Right cardiac atrium (tissue), 5 donors: ENCODE data around the gene ETV6. TPM values are rescaled to one million over a fixed set of nuclear protein-coding genes. Genes with fewer than 3 reads are reported as not detected.

Source experiments
- ATAC-seq, 2 donors: fragments of 200-7000 bp; cut with Tn5 transposase; one replicate each; pipeline versions ENCODE4 v1.8.0 to v1.9.1; 2020; ENCODE audit warnings: moderate library complexity in 2 of 2, mild to moderate bottlenecking in 1 of 2
- DNase-seq, 3 donors: peaks; one replicate each; pipeline ENCODE4 v3.0.0-alpha.2; 2020
- H3K27ac ChIP-seq: one replicate; pipeline ENCODE4 v1.5.1; 2013; ENCODE audit warnings: mild to moderate bottlenecking, low read length, control low read depth, moderate library complexity
- H3K27me3 ChIP-seq: one replicate; pipeline ENCODE4 v1.6.1; 2013; ENCODE audit not compliant: control insufficient read depth, insufficient read depth
- H3K4me1 ChIP-seq: one replicate; pipeline ENCODE4 v1.6.1; 2013; ENCODE audit warnings: low read length; ENCODE audit not compliant: control insufficient read depth, insufficient read depth
- H3K4me3 ChIP-seq: one replicate; pipeline ENCODE4 v1.5.1; 2013; ENCODE audit warnings: low read length, control low read depth
- H3K9me3 ChIP-seq: one replicate; pipeline ENCODE4 v1.6.1; 2013; ENCODE audit warnings: low read length; ENCODE audit not compliant: control insufficient read depth
- WGBS: extraction: QIAGEN DNeasy Blood & Tissue Kit; methylation state at CpG from one replicate; pipeline ENCODE4 v1.1.7; 2013; 5-methylcytosine and 5-hydroxymethylcytosine counted together
- intact Hi-C, 4 donors: fragments of 100-400 bp; cut with DNase I; formaldehyde crosslinking; loops; one replicate each; pipeline versions ENCODE4 v1.11.0 to v1.14.0; 2022 to 2023
- polyA plus RNA-seq: library from polyadenylated mRNA; stranded (reverse); fragments of 200-250 nt; gene quantifications from one replicate; pipeline ENCODE4 v1.2.3, GENCODE V29; 2013
- total RNA-seq, 4 donors: library from RNA; stranded (reverse); fragmentation: NEBNext Ultra II Directional; extraction: Animal tissue kit (Norgen Biotek cat#: 25700); gene quantifications; one replicate each; pipeline ENCODE4 v1.2.1, GENCODE V29; 2021
- donor health status: healthy with polysubstance abuse.
- donor health status: DM: no; HTN: yes; CAD: no.
- donor health status: DM: no; HTN: no; CAD: no.
- donor health status: DM: no; HTN: yes; CAD: no; lungs with severe emphysema.
- donor health status: DM: yes; HTN: yes; CAD: no.

Gene ETV6
- total and polyA plus RNA-seq, 5 donors: 2.9 to 31.4 (median 11.7) TPM

- no peak overlapping the region for H3K27ac ChIP-seq
These were observed 5.3 kb downstream of the ETV6 start for GRCh38 chr12:11654802-11655201.

GRCh38 chr12:11655842-11656241 lies 6.4 kb downstream of the ETV6 start:
- Histone ChIP-seq H3K27ac (no peak overlapping the region), H3K9me3 (no peaks in the 10 kb centered on the region), H3K27me3 (no peaks in the 10 kb centered on the region), H3K4me1 (peaks cover 15% of the 10 kb centered on the region), H3K4me3 (no peak overlapping the region)
- intact Hi-C loops: loop anchor here in 2 of 4 donors (10.0 kb wide), 3 partner anchors 49 to 229 kb away; no protein-coding TSS in a partner anchor
- ATAC-seq: no peak
- WGBS: 83% methylated on average over 5 of the region's 5 CpGs
- DNase-seq: no peak

More at GRCh38 chr12:11654802-11655201, 5.3 kb downstream of the ETV6 start:
- 85% methylated on average over 2 of the region's 2 CpGs for WGBS
- intact Hi-C loops: loop anchor here in 3 of 4 donors (5.0 to 10.0 kb wide), 4 partner anchors 50 to 230 kb away; no protein-coding TSS in a partner anchor
- H3K4me1 ChIP-seq: peaks cover 15% of the 10 kb centered on the region
- H3K9me3 ChIP-seq: no peaks in the 10 kb centered on the region
- no peak overlapping the region for H3K4me3 ChIP-seq
- H3K27me3 ChIP-seq: no peaks in the 10 kb centered on the region
- ATAC-seq (no peak), DNase-seq (no peak)

- peaks cover 17% of the 10 kb centered on the region for H3K4me1 ChIP-seq
These were observed 7.1 kb downstream of the ETV6 start for GRCh38 chr12:11656550-11656949.

GRCh38 chr12:11657511-11657910 lies 8.0 kb downstream of the ETV6 start:
- no peaks in the 10 kb centered on the region for H3K27me3 ChIP-seq
- 67% methylated on average over 6 of the region's 6 CpGs for WGBS
- no peaks in the 10 kb centered on the region for H3K9me3 ChIP-seq
- peaks cover 23% of the 10 kb centered on the region for H3K4me1 ChIP-seq
- intact Hi-C loops: loop anchor here in 2 of 4 donors (10.0 kb wide), 3 partner anchors 47 to 227 kb away; no protein-coding TSS in a partner anchor
- ATAC-seq: no peak
- DNase-seq: no peak
- H3K4me3 ChIP-seq: no peak overlapping the region
- H3K27ac ChIP-seq: no peak overlapping the region

More at GRCh38 chr12:11656550-11656949, 7.1 kb downstream of the ETV6 start:
- Histone ChIP-seq H3K27me3 (no peaks in the 10 kb centered on the region), H3K9me3 (no peaks in the 10 kb centered on the region), H3K27ac (no peak overlapping the region), H3K4me3 (no peak overlapping the region)
- ATAC-seq (no peak), DNase-seq (no peak)
- 78% methylated on average over 4 of the region's 4 CpGs for WGBS
- intact Hi-C loops: loop anchor here in 2 of 4 donors (10.0 kb wide), 3 partner anchors 48 to 228 kb away; no protein-coding TSS in a partner anchor

GRCh38 chr12:11658791-11659190 lies 9.3 kb downstream of the ETV6 start:
- peak overlapping the region; percentile 27 for H3K27ac ChIP-seq
- intact Hi-C loops: loop anchor here in 2 of 4 donors (10.0 kb wide), 3 partner anchors 46 to 226 kb away; no protein-coding TSS in a partner anchor
- H3K4me1 ChIP-seq: peaks cover 23% of the 10 kb centered on the region
- no peak overlapping the region for H3K4me3 ChIP-seq
- H3K9me3 ChIP-seq: no peaks in the 10 kb centered on the region
- H3K27me3 ChIP-seq: no peaks in the 10 kb centered on the region
- 74% methylated on average over 2 of the region's 2 CpGs for WGBS
- no peak for ATAC-seq
- no peak for DNase-seq

- no peak for DNase-seq
- WGBS: 84% methylated on average over 1 of the region's 1 CpG
- no peak overlapping the region for H3K27ac ChIP-seq
- H3K4me3 ChIP-seq: no peak overlapping the region
- peaks cover 20% of the 10 kb centered on the region for H3K4me1 ChIP-seq
- H3K27me3 ChIP-seq: no peaks in the 10 kb centered on the region
- H3K9me3 ChIP-seq: no peaks in the 10 kb centered on the region
- intact Hi-C loops: no loop called here
- no peak for ATAC-seq
These were observed 11.2 kb downstream of the ETV6 start for GRCh38 chr12:11660624-11661023.

- WGBS: 76% methylated on average over 8 of the region's 8 CpGs
- Histone ChIP-seq H3K27me3 (no peaks in the 10 kb centered on the region), H3K9me3 (no peaks in the 10 kb centered on the region), H3K4me3 (no peak overlapping the region), H3K4me1 (peaks cover 22% of the 10 kb centered on the region), H3K27ac (peak overlapping the region; percentile 57)
- DNase-seq (no peak), ATAC-seq (peak in 1 of 2 donors; percentile 42)
- intact Hi-C loops: no loop called here
These were observed 12.1 kb downstream of the ETV6 start for GRCh38 chr12:11661491-11662089.

GRCh38 chr12:11662369-11662768 lies 12.9 kb downstream of the ETV6 start:
- 96% methylated on average over 3 of the region's 3 CpGs for WGBS
- ATAC-seq: no peak
- Histone ChIP-seq H3K27me3 (no peaks in the 10 kb centered on the region), H3K9me3 (no peaks in the 10 kb centered on the region), H3K4me3 (no peak overlapping the region), H3K4me1 (peaks cover 22% of the 10 kb centered on the region), H3K27ac (peak overlapping the region; percentile 57)
- intact Hi-C loops: no loop called here
- no peak for DNase-seq

GRCh38 chr12:11663130-11663529 lies 13.7 kb downstream of the ETV6 start:
- Histone ChIP-seq H3K4me3 (no peak overlapping the region), H3K9me3 (no peaks in the 10 kb centered on the region), H3K27me3 (no peaks in the 10 kb centered on the region), H3K4me1 (peaks cover 22% of the 10 kb centered on the region), H3K27ac (peak overlapping the region; percentile 81)
- WGBS: 58% methylated on average over 7 of the region's 7 CpGs
- no peak for DNase-seq
- ATAC-seq: peak; percentile 85 to 91
- intact Hi-C loops: no loop called here

- Histone ChIP-seq H3K4me1 (peaks cover 20% of the 10 kb centered on the region), H3K27ac (peak overlapping the region; percentile 11), H3K9me3 (no peaks in the 10 kb centered on the region), H3K27me3 (no peaks in the 10 kb centered on the region), H3K4me3 (no peak overlapping the region)
- no peak for ATAC-seq
- 84% methylated on average over 3 of the region's 3 CpGs for WGBS
- intact Hi-C loops: no loop called here
- no peak for DNase-seq
These were observed 14.6 kb downstream of the ETV6 start for GRCh38 chr12:11664101-11664500.

GRCh38 chr12:11666131-11667050 lies 16.9 kb downstream of the ETV6 start:
- H3K4me1 ChIP-seq: peaks cover 19% of the 10 kb centered on the region
- no peaks in the 10 kb centered on the region for H3K9me3 ChIP-seq

More at GRCh38 chr12:11666131-11667050, 16.9 kb downstream of the ETV6 start:
- ATAC-seq (no peak), DNase-seq (no peak)
- H3K27me3 ChIP-seq: no peaks in the 10 kb centered on the region
- 86% methylated on average over 13 of the region's 13 CpGs for WGBS
- H3K27ac ChIP-seq: no peak overlapping the region
- H3K4me3 ChIP-seq: no peak overlapping the region
- intact Hi-C loops: no loop called here
